Osteoblast (primary cell): ENCODE results near the gene CDH4. TPM values are rescaled to one million over a fixed set of nuclear protein-coding genes. Genes with fewer than 3 reads are reported as not detected.

Source experiments
- DNase-seq: peaks from one replicate; pipeline ENCODE4 v3.0.0; 2011; ENCODE audit warnings: low spot score, mixed read lengths; ENCODE audit not compliant: insufficient read length; ENCODE audit errors: missing footprints
- H2AFZ ChIP-seq: 2 replicates; pipeline ENCODE4 v1.6.0; 2011; ENCODE audit warnings: mild to moderate bottlenecking, low read length
- H3K27ac ChIP-seq: 2 replicates; pipeline ENCODE4 v1.5.1; 2011; ENCODE audit warnings: mild to moderate bottlenecking, low read depth, low read length, moderate library complexity
- H3K27me3 ChIP-seq: 2 replicates; pipeline ENCODE4 v1.6.0; 2012; ENCODE audit warnings: mild to moderate bottlenecking, control low read depth, inconsistent platforms, low read length, moderate library complexity; ENCODE audit not compliant: insufficient read depth
- H3K36me3 ChIP-seq: 2 replicates; pipeline ENCODE4 v1.5.1; 2011; ENCODE audit warnings: mild to moderate bottlenecking, low read length, control low read depth, moderate library complexity; ENCODE audit not compliant: insufficient read depth
- H3K4me1 ChIP-seq: 2 replicates; pipeline ENCODE4 v1.5.1; 2011; ENCODE audit warnings: mild to moderate bottlenecking, low read length, control low read depth, moderate library complexity; ENCODE audit not compliant: insufficient read depth
- H3K4me2 ChIP-seq: 2 replicates; pipeline ENCODE4 v1.6.0; 2011; ENCODE audit warnings: mild to moderate bottlenecking, low read length; ENCODE audit not compliant: insufficient read depth
- H3K4me3 ChIP-seq: fragments of 200-600 bp; sonication (generic); 3 replicates; pipeline ENCODE4 v1.5.1; 2012; ENCODE audit warnings: mild to moderate bottlenecking, low read length, inconsistent platforms; ENCODE audit not compliant: insufficient read depth
- H3K79me2 ChIP-seq: 2 replicates; pipeline ENCODE4 v1.6.0; 2012; ENCODE audit warnings: mild to moderate bottlenecking, low read length, control low read depth, inconsistent platforms; ENCODE audit not compliant: insufficient read depth
- H3K9me3 ChIP-seq: 2 replicates; pipeline ENCODE4 v1.5.1; 2011; ENCODE audit warnings: low read depth, low read length, control low read depth
- H4K20me1 ChIP-seq: 2 replicates; pipeline ENCODE4 v1.6.0; 2012; ENCODE audit warnings: mild to moderate bottlenecking, low read length, control low read depth; ENCODE audit not compliant: insufficient read depth
- total RNA-seq: library from RNA; depleted of rRNA; stranded (reverse); fragments of >200 nt; gene quantifications from 2 replicates; pipeline ENCODE4 v1.2.3, GENCODE V29; 2012
- TF ChIP-seq, protein P1 (sequence below): IDR thresholded peaks from 2 replicates; pipeline ENCODE4 v1.5.1; 2011; ENCODE audit warnings: mild to moderate bottlenecking, low read depth, low read length, moderate library complexity; ENCODE audit errors: extremely low read depth

CDH4 gene
- total RNA-seq, 1 donor = 1.1 TPM

DNA sequence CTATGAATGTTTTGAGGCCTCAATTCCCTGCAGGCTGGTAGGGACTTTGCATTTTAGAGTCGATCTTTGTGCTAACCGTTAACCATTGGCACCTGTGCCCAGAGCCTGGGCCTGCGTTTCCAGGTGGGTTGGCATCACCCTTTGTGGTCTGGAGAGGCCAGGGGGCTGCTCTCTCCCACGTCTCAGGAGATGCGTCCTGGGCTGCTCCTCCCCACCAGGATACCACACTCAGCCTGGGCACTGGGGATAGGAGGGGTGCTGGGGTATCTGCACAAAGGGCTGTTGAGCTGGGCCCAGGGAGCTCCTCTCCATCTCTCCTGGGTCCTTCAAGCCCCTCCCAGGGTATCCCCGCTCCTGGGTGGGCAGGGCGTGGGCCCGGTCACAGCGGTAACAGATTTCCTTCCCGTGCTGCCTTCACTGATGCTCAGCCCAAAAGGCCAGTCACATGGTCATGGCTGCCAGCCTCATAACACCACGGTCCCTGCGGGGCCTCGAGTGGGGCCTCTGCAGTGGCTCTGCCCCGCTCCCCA is 547.4 kb downstream of the CDH4 start:
- Histone ChIP-seq H3K4me3 (no peak overlapping the region), H3K36me3 (no peaks in the 10 kb centered on the region), H3K9me3 (no peaks in the 10 kb centered on the region), H3K27me3 (peaks cover 10% of the 10 kb centered on the region), H3K4me1 (no peaks in the 10 kb centered on the region), H3K79me2 (no peaks in the 10 kb centered on the region), H3K4me2 (no peak overlapping the region), H4K20me1 (no peaks in the 10 kb centered on the region), H3K27ac (no peak overlapping the region), H2AFZ (no peak overlapping the region)
- DNase-seq = peak; percentile 31
- TF ChIP-seq, protein P1, sequence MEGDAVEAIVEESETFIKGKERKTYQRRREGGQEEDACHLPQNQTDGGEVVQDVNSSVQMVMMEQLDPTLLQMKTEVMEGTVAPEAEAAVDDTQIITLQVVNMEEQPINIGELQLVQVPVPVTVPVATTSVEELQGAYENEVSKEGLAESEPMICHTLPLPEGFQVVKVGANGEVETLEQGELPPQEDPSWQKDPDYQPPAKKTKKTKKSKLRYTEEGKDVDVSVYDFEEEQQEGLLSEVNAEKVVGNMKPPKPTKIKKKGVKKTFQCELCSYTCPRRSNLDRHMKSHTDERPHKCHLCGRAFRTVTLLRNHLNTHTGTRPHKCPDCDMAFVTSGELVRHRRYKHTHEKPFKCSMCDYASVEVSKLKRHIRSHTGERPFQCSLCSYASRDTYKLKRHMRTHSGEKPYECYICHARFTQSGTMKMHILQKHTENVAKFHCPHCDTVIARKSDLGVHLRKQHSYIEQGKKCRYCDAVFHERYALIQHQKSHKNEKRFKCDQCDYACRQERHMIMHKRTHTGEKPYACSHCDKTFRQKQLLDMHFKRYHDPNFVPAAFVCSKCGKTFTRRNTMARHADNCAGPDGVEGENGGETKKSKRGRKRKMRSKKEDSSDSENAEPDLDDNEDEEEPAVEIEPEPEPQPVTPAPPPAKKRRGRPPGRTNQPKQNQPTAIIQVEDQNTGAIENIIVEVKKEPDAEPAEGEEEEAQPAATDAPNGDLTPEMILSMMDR = no peak

DNA sequence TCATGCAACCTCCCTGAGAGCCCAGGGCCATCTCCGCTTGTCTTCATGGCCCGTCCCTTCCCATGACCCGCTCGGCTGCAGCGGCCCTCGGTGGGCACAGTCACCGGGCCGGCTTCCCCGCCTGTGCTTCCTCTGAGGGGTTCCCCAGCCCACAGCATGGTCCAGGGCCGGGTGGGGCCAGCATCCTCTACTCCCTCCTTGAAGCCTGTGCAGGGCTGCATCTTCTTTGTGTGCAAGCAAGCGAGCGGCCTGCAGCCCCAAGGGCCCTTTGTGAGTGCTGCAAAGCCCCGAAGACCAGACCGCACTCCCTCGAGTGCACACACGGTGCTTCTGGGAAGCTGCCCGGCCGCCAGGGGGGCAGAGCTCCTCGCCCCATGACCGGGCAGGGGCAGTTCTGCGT is 547.9 kb downstream of the CDH4 start:
- Histone ChIP-seq H3K4me2 (no peak overlapping the region), H4K20me1 (no peaks in the 10 kb centered on the region), H3K27ac (no peak overlapping the region), H3K27me3 (peaks cover 10% of the 10 kb centered on the region), H3K4me3 (no peak overlapping the region), H3K36me3 (no peaks in the 10 kb centered on the region), H3K9me3 (no peaks in the 10 kb centered on the region), H3K79me2 (no peaks in the 10 kb centered on the region), H3K4me1 (no peaks in the 10 kb centered on the region), H2AFZ (no peak overlapping the region)
- DNase-seq = peak; percentile 52
- TF ChIP-seq, protein P1 = no peak

DNA sequence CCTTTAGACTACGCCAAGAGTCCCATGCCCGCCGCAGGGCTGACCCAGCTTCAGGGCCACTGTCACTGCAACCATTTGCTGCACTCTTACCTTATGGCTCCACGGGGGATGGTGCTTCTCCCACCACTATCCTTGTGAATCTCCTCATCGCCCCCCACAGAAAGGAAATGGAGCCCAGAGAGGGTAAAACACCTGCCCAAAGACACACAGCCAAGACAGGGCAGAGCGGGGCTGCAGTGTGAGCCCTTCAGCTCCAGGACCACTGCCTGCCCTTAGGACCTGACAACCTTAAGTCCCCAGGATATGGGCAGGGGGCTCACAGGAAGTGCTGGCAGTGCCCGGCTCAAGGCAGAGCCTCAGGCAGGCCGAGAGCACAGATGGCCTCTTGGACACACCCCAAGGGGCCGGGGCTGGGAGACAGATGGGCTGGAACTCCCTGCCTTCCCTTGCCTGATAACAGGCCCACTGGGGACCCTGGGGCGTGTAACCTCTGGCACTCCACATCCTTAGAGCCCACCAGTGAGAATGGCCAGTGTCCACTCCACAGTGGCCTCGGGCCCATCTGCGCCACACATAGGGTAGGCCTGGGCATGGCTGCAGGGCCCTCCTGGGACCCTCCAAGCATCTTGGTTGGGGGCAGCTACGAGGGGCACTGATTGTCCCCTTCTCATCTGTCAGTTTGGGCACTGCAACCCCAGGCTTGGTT is 548.5 kb downstream of the CDH4 start:
- Histone ChIP-seq H3K79me2 (no peaks in the 10 kb centered on the region), H3K4me2 (no peak overlapping the region), H3K27ac (no peak overlapping the region), H2AFZ (no peak overlapping the region), H3K36me3 (no peaks in the 10 kb centered on the region), H3K4me3 (no peak overlapping the region), H3K9me3 (no peaks in the 10 kb centered on the region), H3K27me3 (peaks cover 10% of the 10 kb centered on the region), H4K20me1 (no peaks in the 10 kb centered on the region), H3K4me1 (no peaks in the 10 kb centered on the region)
- DNase-seq = peak; percentile 46
- TF ChIP-seq, protein P1 = no peak

DNA sequence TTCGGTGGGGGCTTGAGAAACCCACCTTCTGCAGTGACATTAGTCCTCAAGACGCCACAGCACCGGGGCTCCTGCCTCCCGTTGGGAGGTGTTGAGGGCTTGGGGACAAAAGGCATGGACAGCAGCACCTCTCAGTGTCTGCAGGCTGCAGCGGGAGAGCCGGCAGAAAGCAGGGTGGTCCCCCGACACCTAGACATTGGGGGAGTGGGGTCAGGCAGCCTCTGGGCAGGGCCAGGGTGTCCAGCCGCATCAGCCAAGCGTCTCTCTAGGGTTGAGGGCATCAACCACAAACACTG is 549.0 kb downstream of the CDH4 start:
- H2AFZ ChIP-seq = no peak overlapping the region
- H3K27ac ChIP-seq = no peak overlapping the region
- H3K9me3 ChIP-seq = no peaks in the 10 kb centered on the region
- peaks cover 10% of the 10 kb centered on the region for H3K27me3 ChIP-seq
- TF ChIP-seq, protein P1 = no peak
- H3K36me3 ChIP-seq = no peaks in the 10 kb centered on the region
- DNase-seq = peak; percentile 66
- no peaks in the 10 kb centered on the region for H3K4me1 ChIP-seq
- no peak overlapping the region for H3K4me3 ChIP-seq
- H3K4me2 ChIP-seq = no peak overlapping the region
- H4K20me1 ChIP-seq = no peaks in the 10 kb centered on the region
- H3K79me2 ChIP-seq = no peaks in the 10 kb centered on the region
